Left colon (tissue), 2 donors: ENCODE measurements around the gene QPCTL. TPM values are rescaled to one million over a fixed set of nuclear protein-coding genes. Genes with fewer than 3 reads are reported as not detected.
"Not testable (repeated sequence)": the region's sequence is repeated elsewhere in the genome, so short reads cannot be mapped to it uniquely, and the experiment has no call there.

ENCODE experiments used
- ATAC-seq: fragments of 200-7000 bp; cut with Tn5 transposase; one replicate; pipeline ENCODE4 v1.9.1; 2020; ENCODE audit warnings: mild to moderate bottlenecking, moderate library complexity
- DNase-seq, 2 donors: peaks; one replicate each; pipeline ENCODE4 v3.0.0-alpha.2; 2020
- intact Hi-C, 2 donors: fragments of 100-400 bp; cut with DNase I in 1 of 2; cut with micrococcal nuclease in 1 of 2; formaldehyde crosslinking; loops; one replicate each; pipeline versions ENCODE4 v1.11.2 to v1.14.0; 2022; cut with DNase I, micrococcal nuclease
- total RNA-seq, 2 donors: library from RNA; stranded (reverse); fragmentation: NEBNext Ultra II Directional; extraction: Animal tissue kit (Norgen Biotek cat#: 25700); gene quantifications; one replicate each; pipeline ENCODE4 v1.2.1, GENCODE V29; 2021
- donor health status: DM: no; HTN: no; CAD: no.
- donor health status: DM: yes; HTN: yes; CAD: no.

QPCTL gene
- total RNA-seq, 2 donors from 2014 or later: 10.0 to 10.3 TPM

DNA sequence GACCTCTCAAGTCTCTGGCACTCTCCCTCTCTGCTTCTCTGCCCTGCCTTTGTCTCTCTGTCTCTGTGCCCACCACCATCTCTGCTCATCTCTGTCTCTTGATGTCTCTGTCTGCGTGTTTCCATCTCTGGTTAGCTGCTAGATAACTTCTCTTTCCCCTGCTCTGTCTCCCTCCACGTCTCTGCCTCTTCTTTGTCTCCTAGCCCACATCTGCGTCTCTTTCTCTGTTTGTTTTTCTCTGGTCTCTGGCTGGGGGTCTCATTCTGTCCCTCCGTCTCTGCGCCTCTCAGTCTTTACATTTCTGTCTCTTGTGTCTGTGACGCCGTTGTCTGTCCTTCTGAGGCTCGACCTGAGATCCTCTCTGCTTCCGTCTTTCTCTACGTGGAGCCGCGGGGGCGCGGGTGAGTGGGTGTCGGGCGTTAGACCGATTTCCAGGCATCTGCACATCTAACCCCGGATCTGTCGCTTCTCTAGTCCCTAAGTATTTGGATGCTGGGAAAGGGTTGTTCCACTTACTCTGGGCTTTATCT is 24.1 kb upstream of the QPCTL start:
- intact Hi-C loops: no loop called here
- DNase-seq (peak in 1 of 2 donors; percentile 57), ATAC-seq (peak; percentile 1)

GRCh38 chr19:45670670-45671453 is 21.6 kb upstream of the QPCTL start:
- DNase-seq (peak; percentile 93 to 94), ATAC-seq (peak; percentile 77)
- intact Hi-C loops: no loop called here

DNA sequence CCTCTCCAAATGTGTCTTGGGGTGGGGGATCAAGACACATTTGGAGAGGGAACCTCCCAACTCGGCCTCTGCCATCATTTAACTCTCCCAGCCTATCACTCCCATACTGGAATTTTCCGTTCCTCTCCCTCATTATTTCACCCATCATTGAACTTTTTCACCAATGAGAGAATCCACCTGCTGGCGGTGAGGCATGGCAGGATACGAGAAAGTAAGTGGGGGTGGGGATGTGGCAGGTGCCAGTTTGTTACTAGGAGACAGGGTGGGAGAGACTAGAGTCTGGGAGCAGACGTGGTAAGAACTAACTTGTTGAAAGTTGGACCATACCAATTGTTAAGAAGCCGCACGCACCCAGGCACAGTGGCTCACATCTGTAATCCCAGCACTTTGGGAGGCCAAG is 17.5 kb upstream of the QPCTL start:
- ATAC-seq (no peak), DNase-seq (no peak)
- intact Hi-C loops: no loop called here

- ATAC-seq: peak; percentile 41
- intact Hi-C loops: no loop called here
- DNase-seq: peak; percentile 61 to 62
Measured at GRCh38 chr19:45676851-45677263, 15.6 kb upstream of the QPCTL start.

- ATAC-seq: peak; percentile 78
- peak; percentile 97 to 98 for DNase-seq
- intact Hi-C loops: no loop called here
Measured at GRCh38 chr19:45677351-45678230, 14.9 kb upstream of the QPCTL start.

- ATAC-seq (peak; percentile 77), DNase-seq (peak; percentile 87 to 88)
- intact Hi-C loops: no loop called here
Measured at GRCh38 chr19:45681391-45682015, 11.0 kb upstream of the QPCTL start.

DNA sequence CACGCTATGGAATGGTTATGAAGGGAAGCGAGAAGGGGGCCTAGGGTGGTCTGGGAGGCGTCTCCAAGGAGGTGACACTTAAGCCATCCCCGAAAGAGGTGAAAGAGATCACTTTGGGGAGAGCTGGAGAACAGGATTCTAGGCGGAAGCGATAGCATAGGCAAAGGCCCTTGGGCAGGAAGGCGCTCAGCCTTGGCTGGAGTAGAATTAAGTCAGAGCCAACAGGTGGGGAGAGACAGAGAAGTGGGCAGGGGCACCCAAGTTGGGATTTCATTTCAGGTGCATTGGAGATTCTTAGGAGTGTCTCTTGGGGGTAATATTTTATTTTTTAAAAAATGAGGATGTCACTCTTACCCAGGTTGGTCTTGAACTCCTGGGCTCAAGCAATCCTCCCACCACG is 10.3 kb upstream of the QPCTL start:
- no peak for ATAC-seq
- no peak for DNase-seq
- intact Hi-C loops: no loop called here

GRCh38 chr19:45682908-45683307 is 9.6 kb upstream of the QPCTL start:
- DNase-seq: no peak
- no peak for ATAC-seq
- intact Hi-C loops: no loop called here

- intact Hi-C loops, DNase-seq, ATAC-seq: not testable (repeated sequence)
Measured at GRCh38 chr19:45685045-45685444, 7.4 kb upstream of the QPCTL start.

GRCh38 chr19:45687599-45687998 is 4.9 kb upstream of the QPCTL start:
- intact Hi-C loops: no loop called here
- no peak for ATAC-seq
- no peak for DNase-seq

DNA sequence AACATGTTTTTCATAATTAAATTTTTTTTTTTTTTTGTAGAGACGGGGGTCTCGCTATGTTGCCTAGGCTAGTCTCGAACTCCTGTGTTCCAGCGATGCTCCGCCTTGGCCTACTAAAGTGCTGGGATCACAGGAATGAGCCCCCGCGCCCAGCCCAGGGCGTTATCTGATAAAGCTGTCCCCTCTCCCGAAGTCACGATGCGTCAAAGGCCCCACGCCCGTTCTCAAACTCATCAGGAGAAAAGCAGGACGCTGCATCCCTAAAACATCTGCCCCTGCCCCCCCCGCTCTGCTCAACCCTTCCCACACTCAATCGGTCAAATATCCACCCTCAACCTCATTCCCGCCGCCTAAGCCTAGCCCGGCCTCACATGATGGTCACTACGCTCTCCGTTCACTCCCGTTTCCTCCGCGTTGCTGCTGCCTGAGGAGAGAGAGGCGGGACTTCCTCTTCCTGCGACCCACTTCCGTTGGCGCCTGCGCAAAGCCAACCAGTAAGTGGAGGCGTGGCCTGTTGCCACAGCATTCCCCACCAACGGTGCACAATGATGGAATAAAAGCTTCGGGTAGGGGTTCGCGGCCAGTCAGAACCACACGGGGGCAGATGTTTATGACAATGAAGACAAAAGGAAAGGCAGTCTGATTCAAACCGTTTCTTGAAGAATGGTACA is 815 bp upstream of the QPCTL start, which contains the start of gene SNRPD2:
TSS of gene SNRPD2 (minus strand) at position 438 of the 671 bp plus-strand sequence. CDS start at position 373, 65 bp downstream.
- ATAC-seq (peak; percentile 78), DNase-seq (peak; percentile 94 to 95)
- intact Hi-C loops: no loop called here

- intact Hi-C loops: no loop called here
- peak; percentile 26 for ATAC-seq
Measured at GRCh38 chr19:45693106-45693788, 781 bp downstream of the QPCTL start.

GRCh38 chr19:45701676-45702075 is 9.2 kb downstream of the QPCTL start:
- DNase-seq (no peak), ATAC-seq (no peak)
- intact Hi-C loops: no loop called here

More at GRCh38 chr19:45693106-45693788, 781 bp downstream of the QPCTL start:
- DNase-seq: peak; percentile 80 to 90

DNA sequence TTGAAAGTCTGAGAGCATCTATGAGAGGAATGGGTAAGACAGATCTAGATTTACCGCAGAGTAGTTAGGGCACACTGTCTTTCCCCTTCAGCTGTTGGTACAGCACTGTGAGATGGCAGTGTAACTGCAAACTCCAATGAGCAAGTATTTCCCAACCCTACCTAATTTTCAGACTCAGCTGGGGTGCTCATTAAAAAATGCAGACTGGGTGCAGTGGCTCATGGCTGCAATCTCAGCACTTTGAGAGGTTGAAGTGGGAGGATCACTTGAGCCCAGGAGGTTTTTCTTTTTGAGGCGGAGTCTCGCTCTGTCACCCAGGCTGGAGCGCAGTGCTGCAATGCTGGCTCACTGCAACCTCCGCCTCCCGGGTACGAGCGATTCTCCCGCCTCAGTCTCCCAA is 12.6 kb downstream of the QPCTL start:
- ATAC-seq: no peak
- intact Hi-C loops: no loop called here
- DNase-seq: no peak

GRCh38 chr19:45705710-45706415 is 13.4 kb downstream of the QPCTL start:
- ATAC-seq (no peak), DNase-seq (no peak)
- intact Hi-C loops: no loop called here

DNA sequence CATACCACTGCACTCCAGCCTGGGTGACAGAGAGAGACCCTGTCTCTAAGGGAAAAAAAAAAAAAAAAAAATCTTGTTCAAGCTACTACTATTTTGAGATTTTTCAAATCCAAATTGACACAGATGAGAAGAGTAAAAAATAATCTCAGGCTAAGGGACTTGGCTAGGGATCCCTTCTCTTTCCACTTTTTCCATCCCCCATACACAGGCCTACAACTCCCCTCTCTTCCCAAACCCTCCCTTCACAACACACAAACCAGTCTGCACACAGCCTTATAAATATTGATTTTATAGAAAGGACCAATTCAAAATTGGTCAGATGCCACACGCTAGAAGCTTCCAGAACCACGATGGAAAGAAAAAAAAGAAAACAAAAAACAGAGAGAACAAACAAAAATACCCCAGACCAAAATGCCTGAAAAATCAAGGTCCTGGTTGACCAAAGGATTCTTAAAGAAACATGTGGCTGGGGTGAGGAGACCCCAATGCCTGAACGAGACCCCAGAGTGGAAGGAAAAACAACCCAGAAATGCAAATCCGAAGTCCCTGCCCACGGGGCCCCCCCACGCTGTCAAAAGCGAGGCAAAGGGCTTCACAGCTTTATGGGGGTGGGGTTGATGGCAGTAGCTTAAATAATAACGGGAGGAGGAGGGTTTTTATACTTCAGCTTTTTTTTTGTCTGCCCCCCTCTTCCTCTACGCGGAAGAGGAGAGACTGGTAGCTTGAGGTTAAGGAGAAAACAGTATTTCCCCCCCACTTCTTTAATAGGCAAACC is 18.1 kb downstream of the QPCTL start:
- no peak for DNase-seq
- ATAC-seq: no peak
- intact Hi-C loops: loop anchor here in 1 of 2 donors (10.0 kb wide), 1 partner anchor 54 kb away; the partner anchor contains the start of gene SIX5
